Right atrium auricular region (tissue), 2 donors: Measurements from ENCODE around the gene ASCC3. TPM values are rescaled to one million over a fixed set of nuclear protein-coding genes. Genes with fewer than 3 reads are reported as not detected.

Experiments
- DNase-seq: peaks from one replicate; pipeline ENCODE4 v3.0.0-alpha.2; 2019; ENCODE audit warnings: low spot score
- H3K27ac ChIP-seq, 2 donors: fragments of 200-600 bp; sonication (generic); 1 replicate in 1 of 2; 2 replicates in 1 of 2; pipeline ENCODE4 v1.5.1; 2016 to 2019
- H3K27me3 ChIP-seq, 2 donors: fragments of 200-600 bp; sonication (generic); one replicate each; pipeline versions ENCODE4 v1.5.1 to v1.6.0; 2017 to 2019
- H3K36me3 ChIP-seq: fragments of 200-600 bp; sonication (generic); one replicate; pipeline ENCODE4 v1.5.1; 2016
- H3K4me1 ChIP-seq, 2 donors: fragments of 200-600 bp; sonication (generic); one replicate each; pipeline versions ENCODE4 v1.5.1 to v1.6.0; 2017 to 2019
- H3K4me3 ChIP-seq, 2 donors: fragments of 200-600 bp; sonication (generic); 1 replicate in 1 of 2; 2 replicates in 1 of 2; pipeline ENCODE4 v1.5.1; 2017 to 2019; ENCODE audit warnings: mild to moderate bottlenecking in 1 of 2, moderate library complexity in 1 of 2
- H3K9me3 ChIP-seq, 2 donors: fragments of 200-600 bp; sonication (generic); one replicate each; pipeline ENCODE4 v1.5.1; 2019
- total RNA-seq, 2 donors: library from RNA; depleted of rRNA; stranded (reverse); fragments of >200 nt; gene quantifications; one replicate each; pipeline ENCODE4 v1.1.0, GENCODE V29; 2016
- TF ChIP-seq, protein P1 (sequence below), 2 donors: fragments of 200-600 bp; sonication (generic); IDR thresholded peaks; one replicate each; pipeline ENCODE4 v1.5.1; 2019; ENCODE audit warnings: antibody characterized with exemption in 2 of 2

ASCC3 gene
- total RNA-seq, 2 donors from 2014 or later: 18.7 to 20.0 TPM

DNA sequence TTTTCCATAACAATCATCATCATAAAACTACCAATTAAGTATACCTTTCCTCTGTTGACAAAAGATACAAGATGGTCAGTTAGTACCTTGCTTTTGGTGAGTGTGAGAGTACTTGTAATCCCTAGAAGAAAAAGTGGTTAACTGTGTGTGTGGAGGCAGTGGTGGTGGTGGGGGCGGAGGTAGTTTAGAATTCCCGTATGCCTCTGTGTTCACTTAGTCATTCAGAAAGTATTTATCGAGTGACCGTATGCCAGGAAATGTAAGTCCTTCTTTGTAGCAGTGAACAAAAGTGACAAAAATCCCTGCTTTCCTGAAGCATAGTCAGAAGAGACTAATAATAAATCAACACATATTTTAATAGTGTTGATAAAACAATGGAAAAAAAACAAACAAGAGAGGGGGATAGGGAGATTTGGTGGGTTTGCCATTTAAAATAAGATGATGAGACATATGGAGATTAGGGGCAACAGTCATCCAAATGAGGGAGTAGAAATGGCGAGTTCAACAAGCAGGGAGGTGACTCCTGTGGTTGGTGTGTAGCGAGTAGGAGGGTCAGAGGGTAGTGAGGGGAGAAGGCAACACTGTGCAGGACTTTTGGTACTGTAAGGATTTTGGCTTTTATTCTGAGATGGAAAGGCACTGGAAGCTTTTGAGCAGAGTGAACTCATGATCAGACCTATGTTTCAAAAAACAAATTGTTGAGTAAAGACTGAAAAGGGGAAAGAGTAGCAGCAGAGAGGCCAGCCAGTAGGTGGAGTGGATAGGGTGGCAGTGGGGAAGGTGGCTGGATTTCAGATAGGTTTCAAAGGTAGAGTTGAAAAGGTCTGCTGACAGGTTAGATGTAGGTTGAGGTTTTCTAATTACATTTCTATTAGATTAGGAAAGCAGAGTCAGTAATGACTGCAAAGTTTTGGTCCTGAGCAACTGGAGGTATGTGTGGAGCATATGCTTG is 376.1 kb downstream of the ASCC3 start:
- H3K36me3 ChIP-seq: peaks cover 11% of the 10 kb centered on the region
- TF ChIP-seq, protein P1, sequence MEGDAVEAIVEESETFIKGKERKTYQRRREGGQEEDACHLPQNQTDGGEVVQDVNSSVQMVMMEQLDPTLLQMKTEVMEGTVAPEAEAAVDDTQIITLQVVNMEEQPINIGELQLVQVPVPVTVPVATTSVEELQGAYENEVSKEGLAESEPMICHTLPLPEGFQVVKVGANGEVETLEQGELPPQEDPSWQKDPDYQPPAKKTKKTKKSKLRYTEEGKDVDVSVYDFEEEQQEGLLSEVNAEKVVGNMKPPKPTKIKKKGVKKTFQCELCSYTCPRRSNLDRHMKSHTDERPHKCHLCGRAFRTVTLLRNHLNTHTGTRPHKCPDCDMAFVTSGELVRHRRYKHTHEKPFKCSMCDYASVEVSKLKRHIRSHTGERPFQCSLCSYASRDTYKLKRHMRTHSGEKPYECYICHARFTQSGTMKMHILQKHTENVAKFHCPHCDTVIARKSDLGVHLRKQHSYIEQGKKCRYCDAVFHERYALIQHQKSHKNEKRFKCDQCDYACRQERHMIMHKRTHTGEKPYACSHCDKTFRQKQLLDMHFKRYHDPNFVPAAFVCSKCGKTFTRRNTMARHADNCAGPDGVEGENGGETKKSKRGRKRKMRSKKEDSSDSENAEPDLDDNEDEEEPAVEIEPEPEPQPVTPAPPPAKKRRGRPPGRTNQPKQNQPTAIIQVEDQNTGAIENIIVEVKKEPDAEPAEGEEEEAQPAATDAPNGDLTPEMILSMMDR (IDR thresholded peaks at IDR 0.05): no peak
- H3K9me3 ChIP-seq: no peaks in the 10 kb centered on the region
- no peak overlapping the region for H3K4me3 ChIP-seq
- no peaks in the 10 kb centered on the region for H3K4me1 ChIP-seq
- H3K27me3 ChIP-seq: no peaks in the 10 kb centered on the region
- no peak for DNase-seq
- no peak overlapping the region for H3K27ac ChIP-seq

DNA sequence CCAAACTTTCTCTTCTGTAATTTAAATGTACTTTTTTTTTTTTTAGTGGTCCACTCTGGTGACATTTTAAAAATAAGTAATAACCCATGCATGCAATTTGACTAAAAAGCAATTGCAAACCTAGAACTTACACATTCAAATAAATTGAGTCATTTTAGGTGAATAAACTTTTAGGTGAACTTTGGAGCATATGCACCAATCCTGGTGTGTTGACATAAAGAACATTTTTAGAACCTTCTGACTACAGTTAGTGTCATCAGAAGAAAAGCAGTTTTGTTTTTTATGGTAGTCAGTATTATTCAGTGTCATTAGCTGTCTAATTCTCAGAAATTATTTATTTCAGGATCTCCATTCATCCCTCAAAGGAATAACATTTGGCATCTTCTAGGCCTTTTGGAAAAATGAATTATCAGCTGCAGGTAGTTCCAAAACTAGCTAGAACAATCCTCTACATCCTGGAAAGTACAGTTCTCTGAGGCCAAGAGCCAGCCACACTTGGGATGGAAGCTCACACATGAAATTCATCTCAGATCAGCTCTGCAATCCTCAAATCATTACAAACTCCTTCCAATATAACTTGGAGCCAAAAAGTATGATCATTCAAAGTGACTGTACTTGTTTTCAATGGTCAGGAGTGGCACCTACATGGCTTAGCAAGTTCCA is 378.0 kb downstream of the ASCC3 start:
- no peaks in the 10 kb centered on the region for H3K4me1 ChIP-seq
- no peak overlapping the region for H3K27ac ChIP-seq
- no peaks in the 10 kb centered on the region for H3K27me3 ChIP-seq
- peaks cover 0 to 4% of the 10 kb centered on the region in 2 donors for H3K9me3 ChIP-seq
- TF ChIP-seq, protein P1 (IDR thresholded peaks at IDR 0.05): no peak
- no peak overlapping the region for H3K4me3 ChIP-seq
- no peak for DNase-seq
- no peaks in the 10 kb centered on the region for H3K36me3 ChIP-seq

DNA sequence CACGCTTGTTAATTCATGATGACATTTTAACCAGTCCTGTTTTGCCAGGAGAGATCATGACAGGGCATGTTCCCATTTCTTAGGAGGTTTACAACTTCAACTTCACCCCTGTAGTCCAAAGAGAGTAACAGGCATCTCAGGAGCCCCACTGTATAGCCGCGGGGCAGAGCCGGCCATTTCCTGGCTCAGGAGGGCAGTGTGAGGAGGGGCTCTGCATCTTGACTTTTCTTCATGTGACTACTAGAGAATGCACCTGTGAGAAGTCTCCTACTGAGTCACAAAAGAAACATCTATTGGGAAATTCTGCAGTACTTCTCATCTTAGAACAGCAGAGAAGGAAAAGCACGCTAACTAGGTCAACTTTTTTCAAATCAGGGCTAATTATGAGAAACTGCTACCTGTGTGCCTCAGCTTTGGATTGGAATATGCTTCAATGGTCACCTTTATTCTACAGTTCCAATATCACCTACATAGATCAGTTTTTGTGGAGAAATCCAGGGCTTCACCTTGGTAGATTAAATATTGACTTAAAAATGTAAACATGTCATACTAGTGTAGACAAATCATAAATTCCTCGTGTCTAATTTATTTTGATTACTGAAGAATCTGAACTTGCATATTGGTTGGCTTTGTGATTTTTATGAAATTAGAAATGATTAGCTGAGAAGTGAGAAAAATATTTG is 387.8 kb downstream of the ASCC3 start:
- no peak for DNase-seq
- H3K4me1 ChIP-seq: no peaks in the 10 kb centered on the region
- H3K9me3 ChIP-seq: no peaks in the 10 kb centered on the region
- H3K36me3 ChIP-seq: no peaks in the 10 kb centered on the region
- H3K27ac ChIP-seq: no peak overlapping the region
- TF ChIP-seq, protein P1 (IDR thresholded peaks at IDR 0.05): no peak
- no peak overlapping the region for H3K4me3 ChIP-seq
- H3K27me3 ChIP-seq: no peaks in the 10 kb centered on the region

DNA sequence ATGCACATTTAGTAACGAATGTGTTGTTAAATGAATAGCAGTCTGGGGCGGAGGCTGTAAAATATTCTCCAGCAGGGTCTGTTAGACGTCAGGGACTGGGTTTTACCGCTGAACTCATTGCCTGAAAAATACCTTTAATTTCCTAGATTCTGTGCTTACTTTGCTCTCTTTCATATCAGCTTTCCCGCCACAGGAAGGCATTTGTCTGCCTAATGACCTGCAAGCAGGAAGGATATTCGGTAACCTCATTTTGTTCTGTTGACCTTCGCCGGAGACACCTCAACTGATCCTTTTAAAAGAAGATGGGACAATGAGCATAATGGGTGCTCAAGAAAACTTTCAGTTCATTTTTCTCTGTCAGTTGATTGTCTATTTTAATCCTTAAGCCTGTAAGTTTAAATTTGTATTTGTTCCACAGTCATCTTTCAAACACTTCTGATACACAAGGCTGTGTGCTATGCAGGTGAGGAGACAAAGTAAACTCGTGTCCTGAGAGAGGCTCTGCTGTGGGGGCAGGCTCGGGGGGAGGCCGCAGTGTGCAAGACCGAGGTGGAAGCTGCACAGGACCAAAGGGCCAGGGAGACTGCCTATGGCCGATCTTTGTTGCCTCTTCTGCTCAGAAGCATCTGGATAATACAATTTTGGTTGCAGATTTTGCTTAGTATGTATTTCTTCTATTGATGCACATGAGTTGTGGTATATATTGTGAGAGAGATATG is 389.0 kb downstream of the ASCC3 start:
- Histone ChIP-seq H3K4me3 (no peak overlapping the region), H3K9me3 (no peaks in the 10 kb centered on the region), H3K36me3 (no peaks in the 10 kb centered on the region), H3K27me3 (no peaks in the 10 kb centered on the region), H3K4me1 (no peaks in the 10 kb centered on the region), H3K27ac (no peak overlapping the region)
- TF ChIP-seq, protein P1 (IDR thresholded peaks at IDR 0.05): no peak
- no peak for DNase-seq

DNA sequence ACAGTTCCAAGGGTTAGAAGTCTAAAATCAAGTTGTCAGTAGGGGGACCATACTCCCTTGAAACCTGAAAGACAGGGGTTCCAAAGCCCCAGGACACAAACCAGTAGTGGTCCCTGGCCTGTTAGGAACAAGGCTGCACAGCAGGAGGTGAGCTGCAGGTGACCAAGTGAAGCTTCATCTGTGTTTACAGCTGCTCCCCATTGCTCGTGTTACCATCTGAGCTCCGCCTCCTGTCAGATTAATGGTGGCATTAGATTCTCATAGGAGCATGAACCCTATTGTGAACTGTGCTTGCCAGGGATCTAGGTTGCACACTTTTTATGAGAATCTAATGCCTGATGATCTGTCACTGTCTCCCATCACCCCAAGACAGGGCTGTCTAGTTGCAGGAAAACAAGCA is 391.1 kb downstream of the ASCC3 start:
- TF ChIP-seq, protein P1 (IDR thresholded peaks at IDR 0.05): no peak
- no peak for DNase-seq
- no peaks in the 10 kb centered on the region for H3K9me3 ChIP-seq
- H3K27ac ChIP-seq: no peak overlapping the region
- H3K4me1 ChIP-seq: no peaks in the 10 kb centered on the region
- H3K27me3 ChIP-seq: no peaks in the 10 kb centered on the region
- no peak overlapping the region for H3K4me3 ChIP-seq
- no peaks in the 10 kb centered on the region for H3K36me3 ChIP-seq
